NCI-H345 treated with DMSO at 0.1 percent for 48 hours (cell line): ENCODE results near the gene UVSSA.
"Not testable (repeated sequence)": the region's sequence is repeated elsewhere in the genome, so short reads cannot be mapped to it uniquely, and the experiment has no call there.

Experiments
- DNase-seq: peaks from one replicate; lab custom pipeline; 2025; ENCODE audit not compliant: unreplicated experiment; lab: John Stamatoyannopoulos, UW

Gene UVSSA

DNA sequence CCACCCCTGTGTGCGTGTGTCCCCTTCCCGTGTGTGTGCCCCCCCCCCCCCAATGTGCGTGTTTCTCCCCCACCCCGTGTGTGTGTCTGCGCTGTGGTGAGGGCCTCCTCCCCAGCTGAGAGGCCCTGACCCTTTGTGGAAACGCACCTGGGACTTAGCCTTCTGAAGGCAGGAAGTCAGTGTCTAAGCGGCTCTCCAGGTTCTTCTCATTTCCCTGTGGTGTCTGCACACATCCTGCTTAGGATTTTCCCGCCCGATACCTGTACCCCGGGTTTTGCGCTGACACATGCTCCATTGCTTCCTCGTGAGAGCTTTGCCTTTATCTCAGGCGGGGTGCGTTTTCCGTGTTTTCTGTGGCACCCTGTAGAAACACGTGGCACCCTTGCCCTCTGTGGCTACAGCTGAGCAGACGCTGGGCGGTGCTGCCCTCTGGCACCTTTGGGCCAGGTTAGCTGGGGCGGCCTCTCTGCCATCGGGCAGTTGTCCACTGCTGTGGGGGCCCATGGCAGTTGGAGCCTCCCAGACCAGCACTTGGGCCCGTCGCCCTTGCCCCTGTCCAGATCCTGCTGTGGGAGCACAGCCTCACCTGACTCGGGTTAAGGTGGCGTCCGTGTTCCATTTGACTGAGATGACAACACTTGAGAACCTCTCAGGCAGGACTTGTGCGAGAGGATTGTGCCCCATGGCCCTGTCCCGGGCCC is 31.0 kb upstream of the UVSSA start:
- no peak for DNase-seq

DNA sequence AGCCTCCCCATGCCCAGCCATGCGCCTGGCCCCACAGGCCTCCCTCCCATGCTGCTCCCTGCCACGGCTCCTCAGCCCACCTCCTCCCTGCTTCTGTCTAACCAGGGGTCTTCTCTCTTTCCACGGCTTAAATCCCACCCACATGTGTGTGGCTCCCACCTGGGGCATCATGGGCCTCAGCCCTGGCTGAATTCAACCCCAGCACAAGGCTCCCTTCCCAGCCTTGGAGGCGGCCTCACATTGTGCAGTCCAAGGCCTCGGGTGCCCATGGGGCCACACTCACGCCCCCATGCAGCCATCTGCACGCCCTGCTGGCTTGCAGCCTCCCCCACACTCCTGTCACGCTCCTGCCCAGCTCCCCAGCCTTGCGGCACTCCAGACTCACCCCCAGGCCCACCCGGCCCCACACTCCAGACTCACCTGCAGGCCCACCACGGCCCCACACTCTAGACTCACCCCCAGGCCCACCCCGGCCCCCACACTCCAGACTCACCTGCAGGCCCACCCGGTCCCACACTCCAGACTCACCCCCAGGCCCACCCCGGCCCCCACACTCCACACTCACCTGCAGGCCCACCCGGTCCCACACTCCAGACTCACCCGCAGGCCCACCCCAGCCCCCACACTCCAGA is 30.4 kb upstream of the UVSSA start:
- no peak for DNase-seq

DNA sequence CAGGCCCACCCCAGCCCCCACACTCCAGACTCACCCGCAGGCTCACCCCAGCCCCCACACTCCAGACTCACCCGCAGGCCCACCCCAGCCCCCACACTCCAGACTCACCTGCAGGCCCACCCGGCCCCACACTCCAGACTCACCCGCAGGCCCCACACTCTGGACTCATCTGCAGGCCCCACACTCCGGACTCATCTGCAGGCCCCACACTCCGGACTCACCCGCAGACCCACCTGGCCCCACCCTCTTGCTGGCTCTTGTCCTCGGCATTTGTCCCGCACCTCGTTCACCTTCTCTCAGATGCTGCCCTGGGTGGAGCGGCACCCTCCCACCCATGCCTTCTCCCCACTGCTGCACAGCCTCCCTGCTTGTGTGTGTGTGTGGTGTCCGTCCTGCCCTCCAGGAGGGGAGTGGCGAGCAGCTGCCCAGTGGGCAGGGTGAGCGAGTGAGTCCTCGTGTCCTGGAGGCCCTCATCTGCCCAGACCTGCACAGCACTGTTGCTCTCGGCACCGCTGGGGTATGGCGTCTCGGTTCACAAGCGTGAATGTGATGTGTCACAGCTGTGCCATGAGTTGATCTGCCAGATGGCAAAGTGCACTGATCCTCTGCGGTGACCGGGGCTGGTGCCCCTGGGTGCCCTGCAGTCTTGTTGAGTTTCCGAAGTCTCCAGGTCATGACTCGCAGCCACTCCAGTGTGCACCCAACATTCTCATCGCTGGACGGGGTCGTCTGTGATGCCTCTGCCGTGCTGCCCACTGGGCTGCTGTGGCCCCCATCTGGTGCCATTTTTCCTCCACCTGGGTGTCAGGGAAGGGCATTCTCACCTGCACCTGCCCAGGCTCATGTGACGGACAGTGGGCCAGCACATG is 29.6 kb upstream of the UVSSA start:
- no peak for DNase-seq

DNA sequence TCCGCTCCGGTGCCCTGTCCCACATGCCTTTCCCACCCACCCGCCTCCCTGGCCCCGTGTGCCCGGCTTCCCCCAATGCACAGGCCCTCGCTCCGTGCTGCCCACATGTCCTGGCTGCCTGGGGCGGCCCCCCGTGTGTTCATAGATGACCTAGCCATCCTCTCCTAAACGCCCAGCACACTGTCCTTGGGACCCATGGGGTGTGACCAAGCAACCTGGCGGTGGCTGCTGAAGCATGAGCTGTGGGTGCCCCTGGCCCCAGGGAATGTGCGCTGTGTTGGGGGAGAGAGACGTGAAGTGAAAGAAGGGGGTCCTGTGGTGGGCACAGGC is 29.0 kb upstream of the UVSSA start:
- no peak for DNase-seq

DNA sequence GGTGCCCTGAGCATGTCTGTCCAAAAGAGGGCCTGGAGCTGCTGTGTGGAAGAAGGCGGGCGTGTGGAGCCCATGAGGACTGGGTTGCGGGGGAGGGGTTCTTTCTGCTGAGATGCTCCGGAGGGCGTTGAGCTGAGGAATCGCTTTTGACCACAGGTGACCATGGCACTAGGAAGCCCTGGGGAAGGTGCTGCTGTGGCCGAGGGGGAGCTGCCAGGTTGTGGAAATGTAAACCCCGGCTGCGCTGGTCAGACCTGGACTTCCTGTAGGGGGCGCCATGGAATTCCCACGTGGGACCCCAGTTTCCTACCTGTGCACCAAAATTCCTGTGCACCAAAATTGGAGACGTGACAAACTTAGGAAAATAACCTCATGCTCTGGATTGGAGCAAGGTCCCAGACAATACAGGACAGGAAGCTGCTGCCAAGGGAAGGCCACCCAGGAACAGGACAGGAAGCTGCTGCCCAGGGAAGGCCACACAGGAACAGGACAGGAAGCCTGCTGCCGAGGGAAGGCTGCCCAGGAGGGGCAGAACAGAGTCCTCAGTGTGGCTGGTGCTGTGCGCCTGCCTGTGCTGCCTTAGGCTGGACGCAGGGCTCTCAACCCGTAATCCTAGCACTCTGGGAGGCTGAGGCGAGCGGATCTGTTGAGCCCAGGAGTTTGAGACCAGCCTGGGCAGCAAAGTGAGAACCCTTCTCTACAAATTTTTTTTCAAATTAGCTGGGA is 28.4 kb upstream of the UVSSA start:
- no peak for DNase-seq

DNA sequence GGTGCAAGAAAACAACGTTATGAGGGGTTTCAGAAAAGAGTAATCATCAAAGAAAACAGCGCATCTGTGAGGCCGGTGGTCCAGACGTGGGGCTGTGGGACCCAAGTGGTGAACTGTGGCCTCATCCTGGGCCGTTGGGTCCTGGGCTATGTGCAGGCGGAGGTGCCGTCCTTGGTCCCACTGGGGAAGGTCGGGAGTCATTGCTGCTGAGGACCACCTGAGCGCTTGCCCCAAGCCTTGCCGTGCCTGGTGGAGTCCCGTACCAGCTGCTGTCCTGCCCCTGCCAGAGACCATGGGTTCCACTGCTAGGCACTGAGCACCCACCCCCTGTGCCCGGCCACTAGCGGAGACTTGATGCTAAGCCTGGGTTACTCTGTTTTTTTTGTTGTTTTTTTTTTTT is 25.5 kb upstream of the UVSSA start:
- DNase-seq, result no peak

DNA sequence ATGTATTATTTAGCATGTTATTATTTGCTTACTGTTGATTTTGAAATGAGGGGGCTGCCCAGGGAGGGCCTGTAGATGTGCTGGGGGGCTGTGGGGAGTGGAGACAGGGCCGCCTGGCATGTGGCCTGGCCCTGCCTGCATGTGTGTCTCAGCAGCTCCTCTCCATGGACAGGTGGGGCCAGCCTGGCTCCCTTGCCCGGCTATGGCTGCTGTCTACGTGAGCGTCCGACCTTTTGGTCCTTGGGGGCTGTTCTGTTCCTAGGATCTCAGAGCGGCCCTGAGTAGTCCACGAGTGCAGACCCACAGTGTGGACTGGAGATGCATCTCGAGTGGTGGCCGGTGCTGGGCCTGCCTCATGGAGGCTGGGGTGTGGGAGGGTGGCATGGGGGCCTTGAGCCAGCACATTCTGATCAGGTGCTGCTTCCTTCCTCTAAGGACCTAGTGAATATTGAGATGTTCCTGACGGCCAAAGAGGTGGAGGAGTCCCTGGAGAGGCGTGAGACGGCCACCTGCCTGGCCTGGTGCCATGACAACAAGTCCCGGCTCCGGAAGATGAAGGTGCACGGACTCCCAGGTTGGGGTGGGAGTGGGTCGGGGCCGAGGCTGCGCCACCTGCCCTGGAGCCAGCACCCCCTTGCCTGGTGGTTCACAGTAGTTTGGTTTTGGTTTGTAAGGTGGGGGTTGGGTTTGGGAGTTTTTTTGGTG is 24.9 kb upstream of the UVSSA start:
- no peak for DNase-seq

DNA sequence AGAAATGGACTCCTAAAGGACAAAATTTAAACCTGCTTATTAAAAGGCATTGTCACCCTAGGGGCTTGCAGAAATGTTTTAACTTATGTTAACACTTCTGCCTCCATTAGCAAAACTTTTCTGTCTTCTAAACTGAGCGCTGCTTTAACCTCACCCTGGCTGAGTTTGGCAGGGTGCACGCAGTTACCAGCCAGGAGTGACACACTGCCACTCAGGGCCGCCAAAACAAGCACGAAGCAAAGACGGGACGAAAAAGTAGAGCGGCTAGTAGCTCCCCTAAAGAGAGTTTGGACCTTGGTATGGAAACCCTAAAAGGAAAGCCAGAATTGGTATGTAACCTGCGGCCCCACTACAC is 23.8 kb upstream of the UVSSA start:
- DNase-seq, result no peak

DNA sequence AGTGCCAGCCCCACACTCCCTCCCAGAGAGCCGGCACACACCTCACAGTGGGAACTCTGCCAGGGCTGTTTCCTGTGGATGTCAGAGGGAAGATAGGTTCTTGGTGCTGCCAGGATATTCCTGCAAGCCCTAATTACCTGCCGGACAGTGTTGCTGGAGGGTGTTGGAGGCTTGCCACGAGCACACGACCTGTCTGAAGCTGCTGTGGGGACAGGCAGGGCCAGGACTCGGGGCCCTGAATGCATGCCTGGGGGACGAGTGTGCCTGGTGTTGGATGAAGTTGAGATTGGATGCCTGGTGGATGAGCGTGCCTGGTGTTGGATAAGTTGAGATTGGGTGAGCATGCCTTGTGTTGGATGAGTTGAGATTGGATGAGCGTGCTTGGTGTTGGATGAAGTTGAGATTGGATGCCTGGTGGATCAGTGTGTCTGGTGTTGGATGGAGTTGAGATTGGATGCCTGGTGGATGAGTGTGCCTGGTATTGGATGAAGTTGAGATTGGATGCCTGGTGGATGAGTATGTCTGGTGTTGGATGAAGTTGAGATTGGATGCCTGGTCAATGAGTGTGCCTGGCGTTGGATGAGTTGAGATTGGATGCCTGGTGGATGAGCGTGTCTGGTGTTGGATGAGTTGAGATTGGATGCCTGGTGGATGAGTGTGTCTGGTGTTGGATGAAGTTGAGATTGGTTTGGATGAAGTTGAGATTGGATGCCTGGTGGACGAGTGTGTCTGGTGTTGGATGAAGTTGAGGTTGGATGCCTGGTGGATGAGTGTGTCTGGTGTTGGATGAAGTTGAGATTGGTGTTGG is 23.2 kb upstream of the UVSSA start:
- DNase-seq, result no peak

DNA sequence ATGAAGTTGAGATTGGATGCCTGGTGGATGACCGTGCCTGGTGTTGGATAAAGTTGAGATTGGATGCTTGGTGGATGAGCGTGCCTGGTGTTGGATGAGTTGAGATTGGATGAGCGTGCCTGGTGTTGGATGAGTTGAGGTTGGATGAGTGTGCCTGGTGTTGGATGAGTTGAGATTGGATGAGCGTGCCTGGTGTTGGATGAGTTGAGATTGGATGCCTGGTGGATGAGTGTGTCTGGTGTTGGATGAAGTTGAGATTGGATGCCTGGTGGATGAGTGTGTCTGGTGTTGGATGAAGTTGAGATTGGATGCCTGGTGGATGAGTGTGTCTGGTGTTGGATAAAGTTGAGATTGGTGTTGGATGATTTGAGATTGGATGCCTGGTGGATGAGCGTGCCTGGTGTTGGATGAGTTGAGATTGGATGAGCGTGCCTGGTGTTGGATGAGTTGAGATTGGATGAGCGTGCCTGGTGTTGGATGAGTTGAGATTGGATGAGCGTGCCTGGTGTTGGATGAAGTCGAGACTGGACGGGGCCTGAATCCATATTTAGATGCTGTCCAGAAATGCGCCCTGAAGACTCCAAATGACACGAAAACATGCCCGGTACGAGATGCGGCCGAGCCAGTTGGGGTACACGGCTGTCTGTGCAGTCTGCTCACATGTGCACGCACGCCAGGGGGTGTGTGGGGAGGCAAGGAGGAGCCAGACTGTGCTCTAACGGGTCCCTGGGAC is 22.4 kb upstream of the UVSSA start:
- DNase-seq, result not testable (repeated sequence)

DNA sequence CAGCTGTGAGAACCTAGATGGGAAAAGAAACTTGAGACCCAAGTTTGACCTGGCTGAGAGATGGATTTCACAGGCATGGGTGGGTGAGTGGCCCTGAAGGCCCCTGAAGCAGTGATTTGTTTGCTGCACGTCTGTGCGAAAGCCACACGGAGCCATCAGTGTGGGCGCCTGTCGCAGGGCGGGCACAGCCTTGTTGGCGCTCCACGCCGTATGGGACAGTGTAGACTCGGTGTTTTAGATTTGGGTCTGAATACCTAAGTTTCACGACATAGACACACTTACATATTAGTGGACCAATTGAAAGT is 21.9 kb upstream of the UVSSA start:
- DNase-seq, result no peak

DNA sequence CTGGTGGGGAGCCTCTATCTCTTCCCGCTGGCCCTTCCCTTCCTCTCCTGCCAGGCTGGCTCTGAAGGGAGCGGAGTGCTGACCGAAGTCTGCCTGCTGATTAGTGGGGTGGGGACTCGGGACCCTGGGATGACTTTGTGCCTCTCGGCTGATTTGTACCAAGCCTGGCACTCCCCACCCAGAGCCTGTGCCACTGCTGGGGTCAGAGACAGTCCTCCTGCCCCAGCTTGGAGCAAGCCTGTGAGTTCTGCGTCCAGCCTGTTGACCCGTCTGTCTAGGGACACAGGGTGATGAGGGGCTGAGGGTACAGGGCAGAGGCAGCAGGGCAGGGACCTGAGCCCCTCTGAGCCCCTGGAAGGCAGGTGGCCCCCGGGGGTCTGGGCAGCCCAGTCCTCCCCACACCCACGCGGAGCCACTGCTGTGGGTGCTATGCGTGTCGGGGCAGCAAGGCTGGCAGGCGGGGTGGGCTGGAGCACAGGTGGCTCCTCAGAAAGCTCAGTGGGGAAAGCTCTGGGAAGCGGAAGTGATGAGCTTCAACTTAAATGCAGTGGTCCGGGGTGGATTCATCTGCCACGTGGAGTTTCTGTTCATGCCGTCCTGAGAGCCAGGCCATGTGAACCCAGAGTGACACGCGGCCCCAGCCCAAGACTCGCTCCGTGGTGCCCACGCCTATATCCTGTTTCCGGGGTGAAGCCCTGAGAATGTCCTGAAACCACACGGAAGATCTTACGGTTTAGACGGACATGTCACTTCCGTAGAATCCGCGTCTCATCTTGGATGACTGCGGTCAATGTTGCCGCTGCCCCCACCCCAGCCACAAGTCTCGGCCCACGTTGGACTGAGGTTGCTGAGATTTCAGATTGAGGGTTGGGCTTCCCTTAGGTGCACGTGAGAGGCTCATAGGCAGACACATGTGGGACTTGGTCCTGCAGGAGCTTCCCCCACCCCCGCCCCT is 21.1 kb upstream of the UVSSA start:
- no peak for DNase-seq

DNA sequence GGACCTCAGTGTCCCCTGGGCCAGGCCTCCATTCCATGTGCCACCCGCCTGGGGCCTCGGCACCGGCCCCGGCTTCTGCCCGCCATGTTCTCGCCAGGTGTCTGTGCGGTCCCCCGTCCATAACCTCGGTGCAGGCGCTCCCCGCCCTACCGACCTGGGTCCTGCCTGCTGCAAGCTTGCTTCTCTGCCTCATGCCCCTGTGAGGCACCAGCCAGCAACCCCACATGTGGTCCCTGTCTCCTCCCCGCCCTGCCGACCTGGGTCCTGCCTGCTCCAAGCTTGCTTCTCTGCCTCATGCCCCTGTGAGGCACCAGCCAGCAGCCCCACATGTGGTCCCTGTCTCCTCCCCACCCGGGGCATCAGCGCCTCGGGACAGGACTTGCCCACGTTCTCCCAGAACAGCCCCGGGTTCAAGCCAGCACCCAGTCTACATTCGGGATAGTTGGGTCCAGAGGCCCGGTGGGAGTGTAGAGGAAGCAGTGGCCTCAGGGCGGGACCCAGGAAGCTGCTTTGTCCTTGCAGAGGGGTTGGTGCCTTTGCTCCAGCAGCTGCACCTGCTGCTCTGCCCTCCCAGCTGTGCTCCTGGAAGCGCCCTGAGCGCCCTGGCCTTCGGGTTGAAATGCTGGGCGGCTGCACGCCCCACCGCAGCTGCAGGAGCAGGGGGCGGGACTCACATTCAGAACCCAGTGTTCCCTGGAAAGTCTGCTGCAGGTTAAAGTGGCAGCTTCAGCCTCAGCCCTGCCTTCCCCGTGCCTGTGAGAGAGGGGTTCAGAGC is 20.1 kb upstream of the UVSSA start:
- no peak for DNase-seq

DNA sequence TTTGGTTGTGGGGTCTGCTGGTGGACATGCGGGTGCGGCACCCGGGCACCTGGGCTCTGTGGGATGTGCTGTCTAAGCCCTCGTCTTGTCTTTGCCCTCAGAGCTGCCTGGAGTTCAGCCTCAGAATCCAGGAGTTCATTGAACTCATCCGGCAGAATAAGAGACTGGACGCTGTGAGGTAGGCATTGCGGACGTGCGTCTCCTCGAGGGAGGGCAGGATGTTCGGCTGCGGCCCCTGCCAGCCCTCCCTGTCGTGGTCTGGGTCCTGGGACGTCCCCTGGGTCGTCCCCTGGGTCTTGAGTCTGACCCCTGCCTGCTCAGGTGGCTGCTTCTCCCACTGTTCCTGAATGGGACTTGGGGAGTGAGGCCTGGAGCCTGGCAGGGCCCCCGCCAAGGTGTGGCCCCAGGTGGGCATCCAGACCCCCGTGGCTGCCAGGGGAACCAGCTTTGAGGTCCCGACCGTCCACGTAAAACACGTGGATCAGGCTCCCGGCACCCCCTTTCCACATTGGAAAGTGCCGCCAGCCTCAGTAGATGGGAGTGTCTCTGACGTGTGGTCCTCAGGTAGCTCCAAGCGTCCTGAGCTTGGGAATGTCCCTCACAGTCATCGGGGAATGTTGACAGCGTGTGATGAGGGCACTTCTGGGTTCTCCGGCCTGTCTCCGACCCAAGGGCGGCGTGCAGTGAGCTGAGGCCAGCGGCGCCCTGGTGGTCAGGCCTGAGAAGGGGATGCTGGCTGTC is 19.3 kb upstream of the UVSSA start:
- no peak for DNase-seq

DNA sequence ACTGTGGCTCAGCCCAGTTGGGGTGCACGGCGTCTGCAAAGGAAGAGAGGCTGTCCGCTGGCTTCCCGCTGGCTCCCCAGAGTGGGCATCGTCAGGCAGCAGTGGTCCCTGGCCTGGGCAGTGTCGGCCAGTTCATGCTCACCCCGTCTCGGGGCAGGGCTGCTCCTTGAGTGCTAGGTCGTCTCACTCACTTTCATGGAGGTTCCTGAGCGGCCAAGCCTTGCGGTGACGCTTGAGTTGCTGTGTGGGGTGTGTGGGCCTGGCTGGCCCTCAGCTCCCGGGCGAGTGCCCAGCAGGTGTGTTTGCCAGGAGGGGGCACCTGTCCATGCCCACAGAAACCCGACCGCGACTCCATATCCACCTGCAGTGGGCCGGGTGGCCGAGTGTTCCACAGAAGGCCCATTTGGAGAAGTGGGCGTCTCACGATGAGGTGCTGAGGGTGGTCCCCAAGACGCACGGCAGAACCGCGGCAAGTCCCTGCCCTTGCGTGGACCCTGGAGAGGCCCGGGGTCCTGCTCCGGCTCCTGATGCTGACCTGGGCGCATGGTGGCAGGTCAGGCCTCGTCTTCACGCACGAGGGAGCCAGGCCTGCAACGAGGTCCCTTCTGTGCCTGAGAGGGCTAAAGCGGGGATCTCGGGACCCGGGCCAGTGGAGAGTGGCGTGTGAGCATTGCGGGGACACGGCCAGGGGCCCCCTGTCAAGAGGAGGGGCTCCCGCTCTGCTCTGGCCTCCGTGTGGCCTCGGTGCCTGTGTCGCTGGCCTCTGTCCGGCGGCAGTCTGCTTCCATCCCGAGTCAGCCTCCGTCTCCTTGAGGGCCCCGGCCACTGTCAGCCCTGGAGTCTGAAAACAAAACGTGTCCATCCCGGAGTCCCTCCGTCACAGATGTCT is 18.5 kb upstream of the UVSSA start:
- no peak for DNase-seq
